IMR-90 (cell line): Measurements from ENCODE around the gene CEACAM3. TPM values are rescaled to one million over a fixed set of nuclear protein-coding genes. Genes with fewer than 3 reads are reported as not detected.

Experiments
- ATAC-seq: fragments of 200-7000 bp; cut with Tn5 transposase; 2 replicates; pipeline ENCODE4 v1.9.1; 2020; ENCODE audit warnings: low read depth, mild to moderate bottlenecking, moderate library complexity
- BruUV-seq: library from RNA; stranded (reverse); fragments of 400-500 nt; replicated peaks from 2 replicates; lab custom pipeline; 2021; lab: Mats Ljungman, UMichigan
- CTCF ChIA-PET: fragments of 300-600 bp; formaldehyde crosslinking; extraction: SDS; loops from one replicate; lab custom pipeline; 2021; ENCODE audit warnings: antibody characterized with exemption; lab: Yijun Ruan, JAX
- POLR2A ChIA-PET: fragments of 300-600 bp; sonication (Branson Sonifier 250); formaldehyde crosslinking; loops from one replicate; lab custom pipeline; 2022; ENCODE audit warnings: antibody characterized with exemption; ENCODE audit not compliant: unreplicated experiment; lab: Charles Lee
- DNase-seq: peaks from one replicate; pipeline ENCODE4 v3.0.0; 2013
- H2AFZ ChIP-seq: replicated peaks from 2 replicates; pipeline ENCODE3; 2013; ENCODE audit warnings: low read length, mild to moderate bottlenecking; ENCODE audit not compliant: poor library complexity
- H2AK5ac ChIP-seq: 2 replicates; pipeline ENCODE4 v1.6.1; 2013; ENCODE audit warnings: low read depth, low read length, inconsistent platforms
- H2AK9ac ChIP-seq: replicated peaks from 2 replicates; pipeline ENCODE3; 2013; ENCODE audit warnings: mild to moderate bottlenecking, low read depth, low read length, moderate library complexity; ENCODE audit not compliant: poor library complexity
- H2BK120ac ChIP-seq: 2 replicates; pipeline ENCODE4 v1.6.1; 2013; ENCODE audit warnings: low read depth, low read length, inconsistent platforms
- H2BK15ac ChIP-seq: 3 replicates; pipeline ENCODE4 v1.6.1; 2013; ENCODE audit warnings: low read depth, low read length, inconsistent platforms
- H2BK20ac ChIP-seq: 2 replicates; pipeline ENCODE4 v1.6.1; 2013; ENCODE audit warnings: low read depth, mild to moderate bottlenecking, inconsistent platforms, low read length, moderate library complexity
- H2BK5ac ChIP-seq: 2 replicates; pipeline ENCODE4 v1.6.1; 2013; ENCODE audit warnings: mild to moderate bottlenecking, low read depth, low read length, inconsistent platforms; ENCODE audit not compliant: poor library complexity, severe bottlenecking
- H3K14ac ChIP-seq: replicated peaks from 2 replicates; pipeline ENCODE4 v1.6.1; 2013; ENCODE audit warnings: low read depth, low read length, inconsistent platforms
- H3K18ac ChIP-seq: 2 replicates; pipeline ENCODE4 v1.6.1; 2013; ENCODE audit warnings: low read depth, low read length, control low read depth
- H3K23ac ChIP-seq: 2 replicates; pipeline ENCODE4 v1.6.1; 2013; ENCODE audit warnings: low read depth, low read length, inconsistent platforms
- H3K27ac ChIP-seq: 2 replicates; pipeline ENCODE4 v1.5.1; 2013; ENCODE audit warnings: mild to moderate bottlenecking, control low read depth, low read length; ENCODE audit not compliant: insufficient read depth
- H3K27me3 ChIP-seq: 2 replicates; pipeline ENCODE4 v1.6.1; 2013; ENCODE audit warnings: low read length; ENCODE audit not compliant: control insufficient read depth, insufficient read depth
- H3K36me3 ChIP-seq: 2 replicates; pipeline ENCODE4 v1.6.1; 2013; ENCODE audit warnings: low read length, mixed read lengths; ENCODE audit not compliant: control insufficient read depth, insufficient read depth
- H3K4ac ChIP-seq: 2 replicates; pipeline ENCODE4 v1.6.1; 2013; ENCODE audit warnings: low read depth, low read length, inconsistent platforms
- H3K4me1 ChIP-seq: 2 replicates; pipeline ENCODE4 v1.6.1; 2013; ENCODE audit warnings: low read length, mixed read lengths; ENCODE audit not compliant: control insufficient read depth, insufficient read depth
- H3K4me2 ChIP-seq: 2 replicates; pipeline ENCODE4 v1.6.1; 2013; ENCODE audit warnings: low read depth, mild to moderate bottlenecking, control low read depth, low read length, moderate library complexity
- H3K4me3 ChIP-seq: 2 replicates; pipeline ENCODE4 v1.5.1; 2013; ENCODE audit warnings: low read depth, mild to moderate bottlenecking, control low read depth, low read length, moderate library complexity; ENCODE audit not compliant: insufficient read depth
- H3K56ac ChIP-seq: 2 replicates; pipeline ENCODE4 v1.6.1; 2013; ENCODE audit warnings: low read length, inconsistent platforms; ENCODE audit not compliant: insufficient read depth; ENCODE audit errors: extremely low read depth
- H3K79me1 ChIP-seq, 2 experiments: 2 replicates each; pipeline ENCODE4 v1.6.1; 2013; ENCODE audit warnings: low read length in 2 of 2, inconsistent platforms in 1 of 2, low read depth in 1 of 2
- H3K9ac ChIP-seq: 2 replicates; pipeline ENCODE4 v1.6.1; 2013; ENCODE audit warnings: low read depth, low read length, control low read depth
- H3K9me1 ChIP-seq: 2 replicates; pipeline ENCODE4 v1.6.1; 2013; ENCODE audit warnings: low read length, inconsistent platforms; ENCODE audit not compliant: insufficient read depth
- H3K9me3 ChIP-seq: 2 replicates; pipeline ENCODE4 v1.6.1; 2013; ENCODE audit warnings: low read length; ENCODE audit not compliant: control insufficient read depth, insufficient read depth
- H4K20me1 ChIP-seq: 2 replicates; pipeline ENCODE4 v1.6.1; 2013; ENCODE audit warnings: low read length, inconsistent platforms; ENCODE audit not compliant: insufficient read depth
- H4K5ac ChIP-seq: 2 replicates; pipeline ENCODE4 v1.6.1; 2013; ENCODE audit warnings: mild to moderate bottlenecking, low read depth, low read length, control low read depth
- H4K8ac ChIP-seq, 2 experiments: 2 replicates each; pipeline ENCODE4 v1.6.1; 2013; ENCODE audit warnings: low read depth in 2 of 2, low read length in 2 of 2, control low read depth in 1 of 2, inconsistent platforms in 1 of 2
- H4K91ac ChIP-seq: 2 replicates; pipeline ENCODE4 v1.6.1; 2013; ENCODE audit warnings: low read depth, low read length, inconsistent platforms; ENCODE audit not compliant: insufficient read depth
- BHLHE40 ChIP-seq: fragments of 150-350 bp; IDR thresholded peaks from 2 replicates; pipeline ENCODE4 v1.6.1; 2016; ENCODE audit warnings: mild to moderate bottlenecking, low read depth, low read length
- CEBPB ChIP-seq: IDR thresholded peaks from 2 replicates; pipeline ENCODE4 v1.6.1; 2012; ENCODE audit warnings: low read depth, low read length, improper control_type of control experiment
- CHD1 ChIP-seq: IDR thresholded peaks from 2 replicates; pipeline ENCODE4 v1.6.1; 2012; ENCODE audit warnings: low read depth, low read length, improper control_type of control experiment
- FOS ChIP-seq: fragments of 150-350 bp; IDR thresholded peaks from 2 replicates; pipeline ENCODE4 v1.6.1; 2016; ENCODE audit warnings: low read depth, low read length
- MAFK ChIP-seq: IDR thresholded peaks from 2 replicates; pipeline ENCODE4 v1.6.1; 2012; ENCODE audit warnings: low read depth, low read length, improper control_type of control experiment
- MAZ ChIP-seq: IDR thresholded peaks from 2 replicates; pipeline ENCODE4 v1.6.1; 2012; ENCODE audit warnings: low read depth, mild to moderate bottlenecking, low read length, improper control_type of control experiment, moderate library complexity, borderline replicate concordance
- MXI1 ChIP-seq: IDR thresholded peaks from 2 replicates; pipeline ENCODE4 v1.6.1; 2012; ENCODE audit warnings: low read depth, mild to moderate bottlenecking, low read length, moderate library complexity, borderline replicate concordance
- NFE2L2 ChIP-seq: fragments of 150-350 bp; IDR thresholded peaks from 2 replicates; pipeline ENCODE4 v1.6.1; 2016; ENCODE audit warnings: low read depth, mild to moderate bottlenecking, low read length
- POLR2A ChIP-seq: IDR thresholded peaks from 2 replicates; pipeline ENCODE4 v1.6.1; 2012; ENCODE audit warnings: mild to moderate bottlenecking, low read depth, low read length
- RAD21 ChIP-seq: IDR thresholded peaks from 2 replicates; pipeline ENCODE4 v1.6.1; 2012; ENCODE audit warnings: low read length, improper control_type of control experiment
- RCOR1 ChIP-seq: IDR thresholded peaks from 2 replicates; pipeline ENCODE4 v1.6.1; 2012; ENCODE audit warnings: mild to moderate bottlenecking, low read length, improper control_type of control experiment; ENCODE audit not compliant: insufficient replicate concordance
- RFX5 ChIP-seq: IDR thresholded peaks from 2 replicates; pipeline ENCODE4 v1.8.0; 2012; ENCODE audit warnings: low read depth, mild to moderate bottlenecking, low read length, moderate library complexity
- SMC3 ChIP-seq: fragments of 150-350 bp; IDR thresholded peaks from 2 replicates; pipeline ENCODE4 v1.6.1; 2016; ENCODE audit warnings: low read depth, mild to moderate bottlenecking, antibody characterized with exemption, low read length, moderate library complexity
- WGBS, 2 experiments: methylation state at CpG; one replicate each; pipeline versions ENCODE4 v1.1.5 to v1.1.7; 2013; ENCODE audit warnings: missing lambda C conversion rate in 2 of 2; ENCODE audit not compliant: insufficient read length in 1 of 2; ENCODE audit errors: extremely low coverage in 2 of 2; 5-methylcytosine and 5-hydroxymethylcytosine counted together
- dilution Hi-C: fragments of 300-500 bp; cut with HindIII; formaldehyde crosslinking; loops from one replicate; pipeline ENCODE4 v1.14.3; 2018; ENCODE audit warnings: low sequenced_read_pairs; ENCODE audit not compliant: unreplicated experiment
- in situ Hi-C: fragments of 300-500 bp; cut with MboI; formaldehyde crosslinking; loops from 3 replicates; pipeline ENCODE4 v1.14.3; 2019; ENCODE audit warnings: low sequenced_read_pairs, inconsistent platforms, mixed read lengths
- intact Hi-C: fragments of 100-400 bp; cut with micrococcal nuclease; formaldehyde crosslinking; loops from 2 replicates; pipeline ENCODE4 v1.10.0; 2022
- polyA plus RNA-seq, 3 experiments: library from polyadenylated mRNA; depleted of rRNA; stranded (reverse); fragments of >200 nt; gene quantifications; 2 replicates each; pipeline ENCODE4 v1.2.3, GENCODE V29; 2012; ENCODE audit warnings: low replicate concordance in 1 of 3
- total RNA-seq: library from RNA; depleted of rRNA; stranded (reverse); fragments of >200 nt; gene quantifications from 2 replicates; pipeline ENCODE4 v1.2.3, GENCODE V29; 2012
- TF ChIP-seq, protein P1 (sequence below): conservative IDR thresholded peaks from 2 replicates; pipeline ENCODE4 v1.5.1; 2012; ENCODE audit warnings: mild to moderate bottlenecking, low read depth, low read length, improper control_type of control experiment
- TF ChIP-seq, protein P2 (sequence below): fragments of 150-350 bp; IDR thresholded peaks from 2 replicates; pipeline ENCODE4 v1.6.1; 2016; ENCODE audit warnings: low read depth, mild to moderate bottlenecking, low read length, moderate library complexity, borderline replicate concordance
- TF ChIP-seq, protein P3 (sequence below): fragments of 150-350 bp; IDR thresholded peaks from 2 replicates; pipeline ENCODE4 v1.6.1; 2017; ENCODE audit warnings: mild to moderate bottlenecking, antibody characterized with exemption, low read length, low read depth

Gene CEACAM3
- total and polyA plus RNA-seq, 2 of the 4 experiments (the other 2 are of a cell fraction): not detected

DNA sequence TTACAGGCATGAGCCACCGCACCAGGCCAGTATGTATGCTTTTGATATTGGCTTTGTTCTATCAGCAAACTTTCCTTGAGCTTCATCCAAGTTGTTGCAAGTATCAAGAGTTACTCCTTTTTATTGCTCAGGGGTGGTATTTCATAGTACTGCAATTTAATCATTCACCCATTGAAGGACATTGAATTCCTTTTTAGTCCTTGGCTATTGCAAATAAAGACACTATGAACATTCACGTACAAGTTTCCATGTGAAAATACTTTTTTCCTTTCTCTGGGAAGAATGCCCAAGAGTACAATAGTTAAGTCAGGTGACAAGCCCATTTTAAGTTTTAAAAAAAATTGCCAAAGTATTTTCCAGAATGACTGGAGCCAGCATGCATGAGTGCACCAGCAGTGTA, 20.4 kb downstream of the CEACAM3 start:
- H3K4me1 ChIP-seq: no peaks in the 10 kb centered on the region
- H3K4ac ChIP-seq: no peak overlapping the region
- POLR2A ChIA-PET: no interaction called here
- CTCF ChIA-PET: no interaction called here
- H3K23ac ChIP-seq: no peak overlapping the region
- H2BK15ac ChIP-seq: no peak overlapping the region
- DNase-seq (no peak), ATAC-seq (no peak)
- no peak overlapping the region for H3K4me2 ChIP-seq
- H4K20me1 ChIP-seq: no peaks in the 10 kb centered on the region
- H2AK9ac ChIP-seq: no peak overlapping the region
- H4K5ac ChIP-seq: no peak overlapping the region
- H3K14ac ChIP-seq: no peak overlapping the region
- no peak overlapping the region for H2BK20ac ChIP-seq
- no peak overlapping the region for H3K18ac ChIP-seq
- no peak overlapping the region for H3K4me3 ChIP-seq
- no CpG with 5 or more reads among the region's 2 CpGs for WGBS, 2 experiments
- no peak overlapping the region for H3K27ac ChIP-seq
- dilution Hi-C loops: no loop called here
- H3K9me1 ChIP-seq: no peaks in the 10 kb centered on the region
- TF ChIP-seq, protein P1, sequence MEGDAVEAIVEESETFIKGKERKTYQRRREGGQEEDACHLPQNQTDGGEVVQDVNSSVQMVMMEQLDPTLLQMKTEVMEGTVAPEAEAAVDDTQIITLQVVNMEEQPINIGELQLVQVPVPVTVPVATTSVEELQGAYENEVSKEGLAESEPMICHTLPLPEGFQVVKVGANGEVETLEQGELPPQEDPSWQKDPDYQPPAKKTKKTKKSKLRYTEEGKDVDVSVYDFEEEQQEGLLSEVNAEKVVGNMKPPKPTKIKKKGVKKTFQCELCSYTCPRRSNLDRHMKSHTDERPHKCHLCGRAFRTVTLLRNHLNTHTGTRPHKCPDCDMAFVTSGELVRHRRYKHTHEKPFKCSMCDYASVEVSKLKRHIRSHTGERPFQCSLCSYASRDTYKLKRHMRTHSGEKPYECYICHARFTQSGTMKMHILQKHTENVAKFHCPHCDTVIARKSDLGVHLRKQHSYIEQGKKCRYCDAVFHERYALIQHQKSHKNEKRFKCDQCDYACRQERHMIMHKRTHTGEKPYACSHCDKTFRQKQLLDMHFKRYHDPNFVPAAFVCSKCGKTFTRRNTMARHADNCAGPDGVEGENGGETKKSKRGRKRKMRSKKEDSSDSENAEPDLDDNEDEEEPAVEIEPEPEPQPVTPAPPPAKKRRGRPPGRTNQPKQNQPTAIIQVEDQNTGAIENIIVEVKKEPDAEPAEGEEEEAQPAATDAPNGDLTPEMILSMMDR: no peak
- TF ChIP-seq BHLHE40: no peak
- TF ChIP-seq CHD1: no peak
- TF ChIP-seq SMC3: no peak
- TF ChIP-seq CEBPB: no peak
- TF ChIP-seq MAFK: no peak
- TF ChIP-seq, protein P2, sequence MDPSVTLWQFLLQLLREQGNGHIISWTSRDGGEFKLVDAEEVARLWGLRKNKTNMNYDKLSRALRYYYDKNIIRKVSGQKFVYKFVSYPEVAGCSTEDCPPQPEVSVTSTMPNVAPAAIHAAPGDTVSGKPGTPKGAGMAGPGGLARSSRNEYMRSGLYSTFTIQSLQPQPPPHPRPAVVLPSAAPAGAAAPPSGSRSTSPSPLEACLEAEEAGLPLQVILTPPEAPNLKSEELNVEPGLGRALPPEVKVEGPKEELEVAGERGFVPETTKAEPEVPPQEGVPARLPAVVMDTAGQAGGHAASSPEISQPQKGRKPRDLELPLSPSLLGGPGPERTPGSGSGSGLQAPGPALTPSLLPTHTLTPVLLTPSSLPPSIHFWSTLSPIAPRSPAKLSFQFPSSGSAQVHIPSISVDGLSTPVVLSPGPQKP: no peak
- TF ChIP-seq RAD21: no peak
- TF ChIP-seq POLR2A: no peak
- no peak for TF ChIP-seq MXI1
- no peak for TF ChIP-seq RCOR1
- TF ChIP-seq, protein P3, sequence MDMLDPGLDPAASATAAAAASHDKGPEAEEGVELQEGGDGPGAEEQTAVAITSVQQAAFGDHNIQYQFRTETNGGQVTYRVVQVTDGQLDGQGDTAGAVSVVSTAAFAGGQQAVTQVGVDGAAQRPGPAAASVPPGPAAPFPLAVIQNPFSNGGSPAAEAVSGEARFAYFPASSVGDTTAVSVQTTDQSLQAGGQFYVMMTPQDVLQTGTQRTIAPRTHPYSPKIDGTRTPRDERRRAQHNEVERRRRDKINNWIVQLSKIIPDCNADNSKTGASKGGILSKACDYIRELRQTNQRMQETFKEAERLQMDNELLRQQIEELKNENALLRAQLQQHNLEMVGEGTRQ: no peak
- TF ChIP-seq RFX5: no peak
- no peak for TF ChIP-seq NFE2L2
- no peak for TF ChIP-seq MAZ
- no peak for TF ChIP-seq FOS
- intact Hi-C loops: no loop called here
- no peaks in the 10 kb centered on the region for H3K36me3 ChIP-seq
- H2AK5ac ChIP-seq: no peak overlapping the region
- BruUV-seq: no TSS peak
- no peak overlapping the region for H2AFZ ChIP-seq
- no peaks in the 10 kb centered on the region for H3K79me1 ChIP-seq
- in situ Hi-C loops: no loop called here
- H4K91ac ChIP-seq: no peak overlapping the region
- H3K9me3 ChIP-seq: no peaks in the 10 kb centered on the region
- H4K8ac ChIP-seq: no peak overlapping the region
- H3K9ac ChIP-seq: no peak overlapping the region
- no peak overlapping the region for H2BK120ac ChIP-seq
- no peak overlapping the region for H2BK5ac ChIP-seq
- no peak overlapping the region for H3K56ac ChIP-seq
- no peaks in the 10 kb centered on the region; the same call in 1 of the 2 replicates for H3K27me3 ChIP-seq
